ENCODE results near the gene STEAP1.
"Not testable (repeated sequence)": the region's sequence is repeated elsewhere in the genome, so short reads cannot be mapped to it uniquely, and the experiment has no call there.

The STEAP1 gene

GRCh38 chr7:90131746-90132145 lies 22.5 kb upstream of the STEAP1 start:
- not testable (repeated sequence) for ATAC-seq (ENCODE audit: insufficient read depth, low read depth); H3K27ac ChIP-seq (ENCODE audit: low read length); H3K36me3 ChIP-seq (ENCODE audit: insufficient read depth, low read length); H4K20me1 ChIP-seq (ENCODE audit: insufficient read depth, low read length); H3K4me2 ChIP-seq (ENCODE audit: insufficient read depth, low read length); H3K9ac ChIP-seq (ENCODE audit: low read depth, low read length); H3K79me2 ChIP-seq (ENCODE audit: insufficient read depth, low read length); H3K27me3 ChIP-seq (ENCODE audit: insufficient read depth, low read length, poor library complexity); DNase-seq; H3K4me3 ChIP-seq (ENCODE audit: low read depth in 1 of 2, low read length in 2 of 2); H3K9me3 ChIP-seq (ENCODE audit: insufficient read depth, low read length, severe bottlenecking); H2AFZ ChIP-seq (ENCODE audit: low read depth, low read length); H3K4me1 ChIP-seq (ENCODE audit: insufficient read depth, low read length)

- ATAC-seq (ENCODE audit: insufficient read depth, low read depth): not testable (repeated sequence)
Measured at GRCh38 chr7:90147079-90147960, 6.9 kb upstream of the STEAP1 start.

GRCh38 chr7:90149428-90149827 lies 4.8 kb upstream of the STEAP1 start:
- DNase-seq: peak; percentile 29
- not testable (repeated sequence) for H3K79me2 ChIP-seq (ENCODE audit: insufficient read depth, low read length); H4K20me1 ChIP-seq (ENCODE audit: insufficient read depth, low read length); H3K27me3 ChIP-seq (ENCODE audit: insufficient read depth, low read length, poor library complexity); H3K36me3 ChIP-seq (ENCODE audit: insufficient read depth, low read length); H3K4me2 ChIP-seq (ENCODE audit: insufficient read depth, low read length); H3K9me3 ChIP-seq (ENCODE audit: insufficient read depth, low read length, severe bottlenecking); H3K4me3 ChIP-seq (ENCODE audit: low read depth in 1 of 2, low read length in 2 of 2); H3K27ac ChIP-seq (ENCODE audit: low read length); H3K9ac ChIP-seq (ENCODE audit: low read depth, low read length); H3K4me1 ChIP-seq (ENCODE audit: insufficient read depth, low read length); H2AFZ ChIP-seq (ENCODE audit: low read depth, low read length)
- peak; percentile 53; the same call in 2 of the 3 replicates for ATAC-seq (ENCODE audit: insufficient read depth, low read depth)
- TF ChIP-seq, protein P1, sequence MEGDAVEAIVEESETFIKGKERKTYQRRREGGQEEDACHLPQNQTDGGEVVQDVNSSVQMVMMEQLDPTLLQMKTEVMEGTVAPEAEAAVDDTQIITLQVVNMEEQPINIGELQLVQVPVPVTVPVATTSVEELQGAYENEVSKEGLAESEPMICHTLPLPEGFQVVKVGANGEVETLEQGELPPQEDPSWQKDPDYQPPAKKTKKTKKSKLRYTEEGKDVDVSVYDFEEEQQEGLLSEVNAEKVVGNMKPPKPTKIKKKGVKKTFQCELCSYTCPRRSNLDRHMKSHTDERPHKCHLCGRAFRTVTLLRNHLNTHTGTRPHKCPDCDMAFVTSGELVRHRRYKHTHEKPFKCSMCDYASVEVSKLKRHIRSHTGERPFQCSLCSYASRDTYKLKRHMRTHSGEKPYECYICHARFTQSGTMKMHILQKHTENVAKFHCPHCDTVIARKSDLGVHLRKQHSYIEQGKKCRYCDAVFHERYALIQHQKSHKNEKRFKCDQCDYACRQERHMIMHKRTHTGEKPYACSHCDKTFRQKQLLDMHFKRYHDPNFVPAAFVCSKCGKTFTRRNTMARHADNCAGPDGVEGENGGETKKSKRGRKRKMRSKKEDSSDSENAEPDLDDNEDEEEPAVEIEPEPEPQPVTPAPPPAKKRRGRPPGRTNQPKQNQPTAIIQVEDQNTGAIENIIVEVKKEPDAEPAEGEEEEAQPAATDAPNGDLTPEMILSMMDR (IDR thresholded peaks at IDR 0.05; ENCODE audit: borderline replicate concordance, extremely low read depth, low read length, poor library complexity, severe bottlenecking): peak; percentile 41

More at GRCh38 chr7:90147079-90147960, 6.9 kb upstream of the STEAP1 start:
- H3K27ac ChIP-seq (ENCODE audit: low read length); H3K4me3 ChIP-seq (ENCODE audit: low read depth in 1 of 2, low read length in 2 of 2); H3K9ac ChIP-seq (ENCODE audit: low read depth, low read length); H4K20me1 ChIP-seq (ENCODE audit: insufficient read depth, low read length); H2AFZ ChIP-seq (ENCODE audit: low read depth, low read length); H3K4me2 ChIP-seq (ENCODE audit: insufficient read depth, low read length); H3K27me3 ChIP-seq (ENCODE audit: insufficient read depth, low read length, poor library complexity); H3K9me3 ChIP-seq (ENCODE audit: insufficient read depth, low read length, severe bottlenecking); H3K79me2 ChIP-seq (ENCODE audit: insufficient read depth, low read length); H3K4me1 ChIP-seq (ENCODE audit: insufficient read depth, low read length); H3K36me3 ChIP-seq (ENCODE audit: insufficient read depth, low read length); DNase-seq: not testable (repeated sequence)

DNA sequence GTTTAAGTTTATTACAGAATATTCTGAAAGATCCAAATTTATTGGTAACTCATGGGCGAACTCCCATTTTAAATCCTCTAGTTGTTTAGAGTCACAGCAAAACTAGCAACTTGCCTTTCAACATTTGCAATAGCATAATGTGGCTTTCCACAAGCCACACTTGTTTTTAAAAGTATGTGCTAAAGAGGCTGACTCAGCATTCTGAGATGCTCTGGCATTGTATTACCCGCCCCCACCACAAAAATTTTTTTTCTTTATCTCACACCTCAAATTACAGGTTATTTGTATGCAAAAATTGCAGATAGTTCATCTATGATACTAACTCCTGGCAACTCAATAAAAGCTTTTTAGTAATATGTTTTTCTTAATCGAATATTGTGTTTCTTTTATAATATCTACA lies 2.4 kb upstream of the STEAP1 start:
- H3K4me3 ChIP-seq (ENCODE audit: low read depth in 1 of 2, low read length in 2 of 2); H4K20me1 ChIP-seq (ENCODE audit: insufficient read depth, low read length); H3K4me2 ChIP-seq (ENCODE audit: insufficient read depth, low read length); H2AFZ ChIP-seq (ENCODE audit: low read depth, low read length); H3K27ac ChIP-seq (ENCODE audit: low read length); H3K9ac ChIP-seq (ENCODE audit: low read depth, low read length); H3K4me1 ChIP-seq (ENCODE audit: insufficient read depth, low read length); ATAC-seq (ENCODE audit: insufficient read depth, low read depth); H3K9me3 ChIP-seq (ENCODE audit: insufficient read depth, low read length, severe bottlenecking); H3K27me3 ChIP-seq (ENCODE audit: insufficient read depth, low read length, poor library complexity); H3K36me3 ChIP-seq (ENCODE audit: insufficient read depth, low read length); DNase-seq; H3K79me2 ChIP-seq (ENCODE audit: insufficient read depth, low read length): not testable (repeated sequence)

DNA sequence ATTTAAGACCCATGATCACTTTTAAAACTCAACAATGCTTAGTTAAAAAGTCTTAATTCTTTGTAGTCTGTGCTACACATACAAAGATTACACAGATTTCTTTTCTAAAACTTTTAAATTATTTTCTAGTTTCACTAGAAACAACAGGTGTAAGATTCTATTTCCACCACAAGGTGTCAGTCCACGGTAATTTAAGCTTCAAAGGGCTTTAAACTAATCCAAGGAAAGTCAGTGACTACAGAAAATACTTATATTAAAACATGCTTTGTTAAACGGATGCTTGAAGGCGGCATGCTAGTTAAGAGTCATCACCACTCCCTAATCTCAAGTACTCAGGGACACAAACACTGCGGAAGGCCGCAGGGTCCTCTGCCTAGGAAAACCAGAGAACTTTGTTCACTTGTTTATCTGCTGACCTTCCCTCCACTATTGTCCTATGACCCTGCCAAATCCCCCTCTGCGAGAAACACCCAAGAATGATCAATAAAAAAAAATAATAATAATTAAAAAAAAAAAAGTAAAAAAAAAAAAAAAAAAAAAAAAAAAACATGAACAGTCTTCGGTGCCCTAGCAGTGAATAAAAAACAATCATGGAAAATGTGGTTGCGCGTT lies 1.5 kb upstream of the STEAP1 start:
- not testable (repeated sequence) for H3K4me3 ChIP-seq (ENCODE audit: low read depth in 1 of 2, low read length in 2 of 2); H2AFZ ChIP-seq (ENCODE audit: low read depth, low read length); H3K4me2 ChIP-seq (ENCODE audit: insufficient read depth, low read length); H3K27ac ChIP-seq (ENCODE audit: low read length); H3K9me3 ChIP-seq (ENCODE audit: insufficient read depth, low read length, severe bottlenecking); H4K20me1 ChIP-seq (ENCODE audit: insufficient read depth, low read length); H3K4me1 ChIP-seq (ENCODE audit: insufficient read depth, low read length); H3K36me3 ChIP-seq (ENCODE audit: insufficient read depth, low read length); H3K79me2 ChIP-seq (ENCODE audit: insufficient read depth, low read length); H3K27me3 ChIP-seq (ENCODE audit: insufficient read depth, low read length, poor library complexity); H3K9ac ChIP-seq (ENCODE audit: low read depth, low read length)
- ATAC-seq (ENCODE audit: insufficient read depth, low read depth) (peak; percentile 53; the same call in 2 of the 3 replicates), DNase-seq (peak; percentile 7)
- TF ChIP-seq, protein P1 (IDR thresholded peaks at IDR 0.05; ENCODE audit: borderline replicate concordance, extremely low read depth, low read length, poor library complexity, severe bottlenecking): peak; percentile 58

Data from DND-41 (cell line).